ENCODE results near the gene UGP2. TPM values are rescaled to one million over a fixed set of nuclear protein-coding genes. Genes with fewer than 3 reads are reported as not detected.

The UGP2 gene
- total RNA-seq, 1 experiment from 2014 or later, result 55.8 TPM

GRCh38 chr2:63853527-63854310 lies 12.0 kb downstream of the UGP2 start:
- CTCF ChIA-PET, result no interaction called here
- no peaks in the 10 kb centered on the region for H3K9me3 ChIP-seq (ENCODE audit: low read length)
- H3K79me2 ChIP-seq (ENCODE audit: low read length), result peaks cover 73% of the 10 kb centered on the region
- H3K4me1 ChIP-seq (ENCODE audit: insufficient read depth, low read length), result peaks cover 15% of the 10 kb centered on the region; the same call in 1 of the 2 replicates
- H3K36me3 ChIP-seq (ENCODE audit: low read depth, low read length), result peaks cover 14% of the 10 kb centered on the region
- H3K4me2 ChIP-seq (ENCODE audit: low read length), result no peak overlapping the region
- H3K27ac ChIP-seq (ENCODE audit: low read length), result no peak overlapping the region
- H2AFZ ChIP-seq (ENCODE audit: low read length), result no peak overlapping the region
- H4K20me1 ChIP-seq (ENCODE audit: low read length), result peaks cover 19% of the 10 kb centered on the region
- DNase-seq (no peak), ATAC-seq (peak; percentile 33; the same call in 1 of the 2 replicates)
- no peak overlapping the region for H3K9ac ChIP-seq (ENCODE audit: low read length)
- TF ChIP-seq EZH2 (IDR thresholded peaks at IDR 0.05; ENCODE audit: low read length, unreplicated experiment), result no peak
- no peak for TF ChIP-seq CTCF (conservative IDR thresholded peaks at IDR 0.05; ENCODE audit: low read depth, low read length)
- TF ChIP-seq EZH2phosphoT487 (IDR thresholded peaks at IDR 0.05; ENCODE audit: borderline replicate concordance, low read length), result no peak
- no peaks in the 10 kb centered on the region for H3K27me3 ChIP-seq (ENCODE audit: low read length)
- no peaks in the 10 kb centered on the region for H3K9me2 ChIP-seq (replicated peaks; ENCODE audit: low read length)
- no peaks in the 10 kb centered on the region for H3F3A ChIP-seq (ENCODE audit: low read length, unreplicated experiment)
- no peak overlapping the region for H3K4me3 ChIP-seq (ENCODE audit: low read length)
- BruUV-seq (replicated peaks), result no TSS peak
- POLR2A ChIA-PET (ENCODE audit: unreplicated experiment), result no interaction called here
- intact Hi-C loops (cut with micrococcal nuclease), result no loop called here

GRCh38 chr2:63855418-63856302 lies 14.0 kb downstream of the UGP2 start:
- no peak for DNase-seq
- Histone ChIP-seq H3K9me3 (ENCODE audit: low read length) (no peaks in the 10 kb centered on the region), H2AFZ (ENCODE audit: low read length) (no peak overlapping the region), H3K9me2 (replicated peaks; ENCODE audit: low read length) (no peaks in the 10 kb centered on the region), H3K27ac (ENCODE audit: low read length) (no peak overlapping the region), H3K9ac (ENCODE audit: low read length) (no peak overlapping the region), H3F3A (ENCODE audit: low read length, unreplicated experiment) (no peaks in the 10 kb centered on the region), H3K79me2 (ENCODE audit: low read length) (peaks cover 54% of the 10 kb centered on the region), H4K20me1 (ENCODE audit: low read length) (peaks cover 14% of the 10 kb centered on the region), H3K4me2 (ENCODE audit: low read length) (no peak overlapping the region), H3K36me3 (ENCODE audit: low read depth, low read length) (peaks cover 17% of the 10 kb centered on the region), H3K4me1 (ENCODE audit: insufficient read depth, low read length) (peaks cover 4% of the 10 kb centered on the region; the same call in 1 of the 2 replicates), H3K4me3 (ENCODE audit: low read length) (no peak overlapping the region), H3K27me3 (ENCODE audit: low read length) (no peaks in the 10 kb centered on the region)
- BruUV-seq (replicated peaks), result no TSS peak
- TF ChIP-seq CTCF (conservative IDR thresholded peaks at IDR 0.05; ENCODE audit: low read depth, low read length) (no peak), EZH2phosphoT487 (IDR thresholded peaks at IDR 0.05; ENCODE audit: borderline replicate concordance, low read length) (no peak), EZH2 (IDR thresholded peaks at IDR 0.05; ENCODE audit: low read length, unreplicated experiment) (no peak)
- intact Hi-C loops (cut with micrococcal nuclease), result no loop called here
- ChIA-PET POLR2A (ENCODE audit: unreplicated experiment) (no interaction called here), CTCF (no interaction called here)
- ATAC-seq, result no peak

Measured in PC-3 (cell line).